ENCODE data around the gene RARB.

The RARB gene

GRCh38 chr3:25604107-25604805 is 176.2 kb downstream of the RARB start:
- no peak for DNase-seq (ENCODE audit: low spot score)

GRCh38 chr3:25610167-25610566 is 182.1 kb downstream of the RARB start:
- no peak for DNase-seq (ENCODE audit: low spot score)

- no peak for DNase-seq (ENCODE audit: low spot score)
Measured at GRCh38 chr3:25610779-25611178, 182.7 kb downstream of the RARB start.

- no peak for DNase-seq (ENCODE audit: low spot score)
Measured at GRCh38 chr3:25611193-25611592, 183.1 kb downstream of the RARB start.

GRCh38 chr3:25618028-25618427 is 190.0 kb downstream of the RARB start:
- no peak for DNase-seq (ENCODE audit: low spot score)

- DNase-seq (ENCODE audit: low spot score) = no peak
Measured at GRCh38 chr3:25619382-25619781, 191.3 kb downstream of the RARB start.

- no peak for DNase-seq (ENCODE audit: low spot score)
Measured at GRCh38 chr3:25620493-25620892, 192.4 kb downstream of the RARB start.

GRCh38 chr3:25621087-25621486 is 193.0 kb downstream of the RARB start:
- DNase-seq (ENCODE audit: low spot score) = no peak

GRCh38 chr3:25631989-25632388 is 203.9 kb downstream of the RARB start:
- DNase-seq (ENCODE audit: low spot score) = no peak

GRCh38 chr3:25633919-25634318 is 205.9 kb downstream of the RARB start:
- DNase-seq (ENCODE audit: low spot score) = no peak

GRCh38 chr3:25635038-25635437 is 207.0 kb downstream of the RARB start:
- no peak for DNase-seq (ENCODE audit: low spot score)
